ENCODE results near the gene TADA1.

- TF ChIP-seq, protein P1, sequence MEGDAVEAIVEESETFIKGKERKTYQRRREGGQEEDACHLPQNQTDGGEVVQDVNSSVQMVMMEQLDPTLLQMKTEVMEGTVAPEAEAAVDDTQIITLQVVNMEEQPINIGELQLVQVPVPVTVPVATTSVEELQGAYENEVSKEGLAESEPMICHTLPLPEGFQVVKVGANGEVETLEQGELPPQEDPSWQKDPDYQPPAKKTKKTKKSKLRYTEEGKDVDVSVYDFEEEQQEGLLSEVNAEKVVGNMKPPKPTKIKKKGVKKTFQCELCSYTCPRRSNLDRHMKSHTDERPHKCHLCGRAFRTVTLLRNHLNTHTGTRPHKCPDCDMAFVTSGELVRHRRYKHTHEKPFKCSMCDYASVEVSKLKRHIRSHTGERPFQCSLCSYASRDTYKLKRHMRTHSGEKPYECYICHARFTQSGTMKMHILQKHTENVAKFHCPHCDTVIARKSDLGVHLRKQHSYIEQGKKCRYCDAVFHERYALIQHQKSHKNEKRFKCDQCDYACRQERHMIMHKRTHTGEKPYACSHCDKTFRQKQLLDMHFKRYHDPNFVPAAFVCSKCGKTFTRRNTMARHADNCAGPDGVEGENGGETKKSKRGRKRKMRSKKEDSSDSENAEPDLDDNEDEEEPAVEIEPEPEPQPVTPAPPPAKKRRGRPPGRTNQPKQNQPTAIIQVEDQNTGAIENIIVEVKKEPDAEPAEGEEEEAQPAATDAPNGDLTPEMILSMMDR (IDR thresholded peaks at IDR 0.05; ENCODE audit: borderline replicate concordance, extremely low read depth, low read length, poor library complexity, severe bottlenecking), result no peak
- no peak for TF ChIP-seq EZH2 (IDR thresholded peaks at IDR 0.05; ENCODE audit: borderline replicate concordance, low read depth, low read length, severe bottlenecking)
Measured at GRCh38 chr1:166840309-166841274, 35.5 kb downstream of the TADA1 start.
